ENCODE data around the gene ADAMTS17.

The ADAMTS17 gene

GRCh38 chr15:100249096-100249815 lies 92.5 kb downstream of the ADAMTS17 start:
- DNase-seq (ENCODE audit: low read depth in 2 of 2): no peak

DNA sequence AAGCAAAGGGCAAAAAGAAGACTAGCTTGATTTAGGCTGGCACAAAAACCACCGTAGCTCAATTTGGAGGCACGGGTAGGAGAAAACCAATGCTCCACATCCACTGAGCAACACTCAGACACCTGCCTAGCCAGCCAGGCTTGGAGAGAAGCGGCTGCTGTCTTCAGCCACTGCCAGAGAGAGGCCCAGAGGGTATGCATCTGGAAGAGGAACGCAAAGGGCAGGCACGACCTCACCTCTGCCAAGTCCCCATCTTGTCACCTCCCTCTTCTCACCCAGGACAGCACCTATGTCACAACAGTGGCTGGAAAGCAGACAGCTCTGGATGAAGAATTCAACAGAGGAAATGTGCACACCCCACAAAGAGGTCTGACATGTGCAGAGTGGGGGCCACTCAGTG lies 93.5 kb downstream of the ADAMTS17 start:
- no peak for DNase-seq (ENCODE audit: low read depth in 2 of 2)

GRCh38 chr15:100247228-100248225 lies 94.2 kb downstream of the ADAMTS17 start:
- no peak for DNase-seq (ENCODE audit: low read depth in 2 of 2)

- no peak for DNase-seq (ENCODE audit: low read depth in 2 of 2)
Observed at GRCh38 chr15:100245855-100246254, 95.9 kb downstream of the ADAMTS17 start.

- DNase-seq (ENCODE audit: low read depth in 2 of 2): no peak
Observed at GRCh38 chr15:100245487-100245820, 96.3 kb downstream of the ADAMTS17 start.

DNA sequence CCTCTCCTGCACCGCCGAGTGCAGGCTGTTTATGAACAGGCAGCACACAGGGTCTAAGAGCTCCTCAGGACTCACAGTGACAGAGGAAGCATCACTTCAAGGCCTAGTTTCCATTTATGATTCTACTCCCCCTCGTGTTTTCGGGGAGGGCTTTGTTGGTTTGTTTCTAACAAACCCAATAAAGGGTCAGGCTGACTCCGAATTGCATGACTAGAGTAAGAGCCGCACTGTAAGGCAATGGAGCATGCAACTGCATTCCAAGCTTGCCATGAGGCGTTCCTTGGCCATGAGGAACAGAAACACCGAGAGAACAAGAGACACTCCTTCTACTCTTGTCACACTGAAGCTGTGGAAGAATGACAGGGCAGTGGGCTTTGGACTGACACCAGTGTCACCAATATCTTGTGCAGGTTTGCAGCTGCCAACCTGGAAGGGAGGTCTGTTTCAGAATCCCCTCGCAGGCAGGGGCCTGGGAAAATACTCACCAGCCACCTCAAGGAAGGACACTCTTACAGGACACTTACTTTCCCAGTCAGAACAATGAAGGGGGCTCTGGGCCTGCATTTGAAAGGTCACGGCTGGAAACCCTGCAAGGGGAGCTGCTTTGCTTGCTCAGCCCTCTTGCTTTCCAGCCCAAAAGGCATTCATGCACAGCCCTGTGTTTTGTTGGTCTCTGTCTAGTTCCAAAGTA lies 96.8 kb downstream of the ADAMTS17 start:
- no peak for DNase-seq (ENCODE audit: low read depth in 2 of 2)

DNA sequence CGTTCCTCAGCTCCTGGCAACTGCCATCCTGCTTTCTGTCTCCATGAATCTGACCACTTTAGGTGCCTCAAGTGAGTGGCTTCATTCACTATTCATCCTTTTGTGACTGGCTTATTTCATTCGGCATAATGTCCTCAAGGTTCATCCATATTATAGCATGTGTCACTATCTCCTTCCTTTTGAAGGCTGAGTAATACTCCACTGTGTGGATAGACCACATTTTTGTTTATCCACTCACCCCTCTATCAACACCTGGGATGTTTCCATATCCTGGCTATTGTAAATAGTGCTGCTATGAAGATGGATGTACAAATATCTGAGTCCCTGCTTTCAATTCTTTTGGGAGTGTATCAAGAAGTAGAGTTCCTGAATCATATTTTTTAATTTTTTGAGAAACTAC lies 98.8 kb downstream of the ADAMTS17 start:
- no peak for DNase-seq (ENCODE audit: low read depth in 2 of 2)

GRCh38 chr15:100241572-100242482 lies 99.9 kb downstream of the ADAMTS17 start:
- DNase-seq (ENCODE audit: low read depth in 2 of 2): no peak

DNA sequence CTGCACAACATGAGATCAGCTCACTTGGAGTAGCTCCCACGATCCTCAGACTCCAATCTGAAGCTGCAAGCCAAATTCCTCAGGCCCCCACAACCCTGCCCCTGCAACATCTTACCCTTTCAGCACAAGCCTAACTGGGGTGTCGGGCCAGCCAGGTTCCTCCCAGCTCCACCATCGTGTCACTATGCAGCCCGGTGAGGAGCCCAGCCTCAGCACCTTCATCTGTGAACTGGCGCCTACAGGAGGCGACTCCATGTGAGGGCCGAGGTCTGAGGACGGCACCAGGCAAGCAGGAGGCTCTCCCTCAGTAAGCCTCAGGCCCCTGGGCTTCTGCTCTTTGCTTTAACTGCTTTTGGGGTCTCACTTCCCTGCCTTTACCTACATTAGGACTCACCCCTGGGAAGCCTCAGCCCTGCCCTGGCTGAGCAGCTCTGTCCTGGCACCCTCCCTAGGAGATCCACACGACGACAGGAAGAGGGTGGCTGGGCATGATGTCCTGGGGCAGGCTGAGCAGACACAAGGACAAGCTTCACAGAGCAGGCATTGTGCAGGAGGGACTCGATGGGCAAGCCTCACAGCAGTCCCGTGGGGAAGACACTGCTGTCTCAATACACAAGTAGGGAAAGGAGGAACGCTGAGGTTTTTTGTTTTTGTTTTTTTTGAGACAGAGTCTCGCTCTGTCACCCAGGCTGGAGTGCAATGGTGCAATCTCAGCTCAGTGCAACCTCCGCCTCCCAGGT lies 104.6 kb downstream of the ADAMTS17 start:
- no peak for DNase-seq (ENCODE audit: low read depth in 2 of 2)

- no peak for DNase-seq (ENCODE audit: low read depth in 2 of 2)
Observed at GRCh38 chr15:100235030-100235617, 106.7 kb downstream of the ADAMTS17 start.

GRCh38 chr15:100234158-100235029 lies 107.4 kb downstream of the ADAMTS17 start:
- no peak for DNase-seq (ENCODE audit: low read depth in 2 of 2)

GRCh38 chr15:100230784-100231183 lies 111.0 kb downstream of the ADAMTS17 start:
- DNase-seq (ENCODE audit: low read depth in 2 of 2): no peak

GRCh38 chr15:100229181-100230163 lies 112.3 kb downstream of the ADAMTS17 start:
- DNase-seq (ENCODE audit: low read depth in 2 of 2): no peak

GRCh38 chr15:100227781-100228180 lies 114.0 kb downstream of the ADAMTS17 start:
- DNase-seq (ENCODE audit: low read depth in 2 of 2): no peak

GRCh38 chr15:100226107-100226506 lies 115.7 kb downstream of the ADAMTS17 start:
- DNase-seq (ENCODE audit: low read depth in 2 of 2): no peak

- no peak for DNase-seq (ENCODE audit: low read depth in 2 of 2)
Observed at GRCh38 chr15:100224206-100225185, 117.3 kb downstream of the ADAMTS17 start.

DNA sequence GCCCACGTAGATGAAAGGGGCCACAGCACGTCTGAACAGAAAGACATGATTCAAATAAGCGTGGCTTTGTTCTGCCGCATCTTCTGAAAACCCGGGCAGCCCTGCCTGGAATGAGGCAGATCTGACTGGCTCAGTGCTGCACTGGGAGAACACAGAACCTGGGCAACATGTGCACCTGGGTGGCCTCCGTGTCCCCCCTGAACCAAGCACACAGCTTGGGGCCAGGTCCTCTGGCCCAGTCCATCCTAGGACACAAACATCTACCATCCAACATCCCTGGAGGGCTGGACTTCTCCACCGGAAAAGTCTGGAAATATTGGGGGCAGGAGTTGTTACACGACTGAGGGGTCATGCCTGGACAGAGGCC lies 119.4 kb downstream of the ADAMTS17 start:
- DNase-seq (ENCODE audit: low read depth in 2 of 2): no peak
